Measurements from ENCODE around the gene PTGR3. TPM values are rescaled to one million over a fixed set of nuclear protein-coding genes. Genes with fewer than 3 reads are reported as not detected.
A peak's percentile ranks its signal among the peaks of the same experiment; 100 is the strongest.

The PTGR3 gene
- total RNA-seq, 1 experiment from 2014 or later: 1.6 TPM

GRCh38 chr18:75211002-75211621 lies 2.2 kb upstream of the PTGR3 start:
- Mint-ChIP-seq H3K36me3 (ENCODE audit: insufficient read depth in 1 of 3, low read depth in 3 of 3) (peaks cover 0 to 2% (median 0%) of the 10 kb centered on the region in 3 experiments; a peak in 2 of 7 replicates), H3K27ac (no peak overlapping the region), H3K4me1 (peaks cover 38 to 48% of the 10 kb centered on the region in 2 experiments), H3K4me3 (peak overlapping the region; percentile 75 to 95), H3K27me3 (ENCODE audit: low read depth) (peaks cover 78% of the 10 kb centered on the region), H3K9me3 (peaks cover 0 to 7% of the 10 kb centered on the region in 2 experiments; a peak in 1 of 5 replicates)
- Histone ChIP-seq H2BK12ac (ENCODE audit: insufficient read length, low read depth, low read length) (no peak overlapping the region), H2BK15ac (ENCODE audit: low read depth, low read length) (no peak overlapping the region), H3T11ph (ENCODE audit: low read length) (no peak overlapping the region), H3K23ac (ENCODE audit: insufficient read length, low read depth, low read length) (no peak overlapping the region), H3K9ac (ENCODE audit: extremely low read depth, insufficient read length, low read length) (no peak overlapping the region), H3K4ac (ENCODE audit: low read depth, low read length) (no peak overlapping the region), H2AK5ac (ENCODE audit: insufficient read length, low read length) (no peak overlapping the region), H2BK5ac (ENCODE audit: insufficient read length, low read length) (no peak overlapping the region), H3K79me2 (ENCODE audit: insufficient read depth, low read length) (no peaks in the 10 kb centered on the region), H3K4me2 (ENCODE audit: insufficient read depth, insufficient read length, low read length) (peak overlapping the region; percentile 97), H2BK20ac (ENCODE audit: low read depth, low read length, poor library complexity, severe bottlenecking) (no peak overlapping the region), H2BK120ac (ENCODE audit: low read depth, low read length, poor library complexity, severe bottlenecking) (no peak overlapping the region), H3K23me2 (ENCODE audit: insufficient read length, low read depth, low read length, poor library complexity, severe bottlenecking) (peaks cover 20% of the 10 kb centered on the region), H2AFZ (ENCODE audit: low read length) (no peak overlapping the region), H3K18ac (ENCODE audit: insufficient read length, low read depth, low read length) (no peak overlapping the region), H4K20me1 (ENCODE audit: control insufficient read depth, insufficient read depth, insufficient read length) (no peaks in the 10 kb centered on the region), H3K4me1 (ENCODE audit: insufficient read depth, low read length) (no peaks in the 10 kb centered on the region; the same call in 1 of the 2 replicates), H4K91ac (ENCODE audit: insufficient read length, low read depth, low read length) (no peak overlapping the region), H3K27ac (ENCODE audit: insufficient read length, low read depth, low read length) (no peak overlapping the region), H3K14ac (ENCODE audit: insufficient read depth, low read length) (no peak overlapping the region), H3K9me3 (ENCODE audit: control insufficient read depth, low read depth, low read length) (no peaks in the 10 kb centered on the region), H3K27me3 (ENCODE audit: insufficient read depth, low read length) (peaks cover 44% of the 10 kb centered on the region), H4K5ac (ENCODE audit: insufficient read length, low read depth, low read length) (no peak overlapping the region), H3K56ac (ENCODE audit: insufficient read length, low read depth, low read length) (no peak overlapping the region), H3K79me1 (ENCODE audit: insufficient read depth, low read depth, low read length, poor library complexity, severe bottlenecking) (no peaks in the 10 kb centered on the region), H4K8ac (replicated peaks; ENCODE audit: insufficient read length, low read depth, low read length) (no peak overlapping the region)
- DNase-seq: no peak
- no CpG with 5 or more reads among the region's 64 CpGs for WGBS (ENCODE audit: extremely low coverage, insufficient read length, low lambda C conversion rate)
- no peak for TF ChIP-seq CTCF (conservative IDR thresholded peaks at IDR 0.05)
